ENCODE results near the gene KLF16.
A peak's percentile ranks its signal among the peaks of the same experiment; 100 is the strongest.

KLF16 gene

DNA sequence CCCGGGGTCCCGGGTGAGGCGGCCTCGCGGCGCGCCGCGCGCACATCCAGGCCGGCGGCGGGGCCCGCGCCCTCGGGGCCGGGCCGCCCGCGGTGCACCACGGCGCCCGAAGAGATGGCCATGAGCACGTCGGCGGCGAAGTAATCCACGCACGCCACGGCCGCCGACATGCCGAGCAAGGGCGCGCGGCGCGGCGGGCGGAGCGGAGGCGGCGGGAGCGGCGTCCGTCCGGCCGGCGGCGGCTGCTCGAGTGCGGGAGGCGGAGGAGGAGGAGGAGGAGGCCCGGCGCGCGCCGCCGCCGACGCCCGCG, at the start of gene KLF16:
Gene KLF16, minus strand, starts transcription at position 252 of the 310 bp plus-strand sequence. Its CDS starts 82 bp downstream, at position 170.
- H3K27me3 Mint-ChIP-seq, result no peaks in the 10 kb centered on the region
- peak within 1 kb of the TSS; percentile 96 for H3K27ac Mint-ChIP-seq
- H3K4me1 Mint-ChIP-seq (ENCODE audit: low read depth), result peaks cover 47% of the 10 kb centered on the region
- no peak for DNase-seq
- H3K36me3 Mint-ChIP-seq (ENCODE audit: low read depth), result peaks cover 31% of the 10 kb centered on the region
- no peaks in the 10 kb centered on the region for H3K9me3 Mint-ChIP-seq
- peak within 1 kb of the TSS; percentile 95 for H3K4me3 Mint-ChIP-seq

DNA sequence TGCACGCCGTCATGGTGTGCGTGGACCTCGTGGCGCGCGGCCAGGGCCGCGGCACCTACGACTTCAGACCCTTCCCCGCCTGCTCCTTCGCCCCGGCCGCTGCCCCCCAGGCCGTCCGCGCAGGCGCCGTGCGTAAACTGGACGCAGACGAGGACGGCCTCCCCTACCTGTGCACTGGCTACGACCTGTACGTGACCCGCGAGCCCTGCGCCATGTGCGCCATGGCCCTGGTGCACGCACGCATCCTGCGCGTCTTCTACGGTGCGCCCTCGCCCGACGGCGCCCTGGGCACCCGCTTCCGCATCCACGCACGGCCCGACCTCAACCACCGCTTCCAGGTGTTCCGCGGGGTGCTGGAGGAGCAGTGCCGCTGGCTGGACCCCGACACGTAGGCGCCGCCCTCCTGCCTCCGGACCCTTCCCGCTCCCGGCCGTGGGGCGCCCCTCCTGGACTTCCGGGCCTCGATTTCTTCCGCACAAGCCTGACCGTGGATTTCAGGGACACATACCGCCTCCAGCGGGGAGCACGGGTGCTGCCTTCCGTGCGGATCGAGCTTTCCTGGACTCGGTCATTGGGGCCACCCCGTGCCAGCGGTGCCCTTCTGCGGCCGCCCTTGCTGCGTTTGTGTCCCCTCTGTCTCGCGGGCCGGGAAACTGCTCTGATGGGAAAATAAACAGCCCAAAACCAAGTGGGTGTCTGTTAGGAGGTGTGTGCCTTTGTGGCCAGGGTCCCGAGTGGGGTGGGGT, 49.6 kb upstream of the KLF16 start:
- Mint-ChIP-seq H3K4me1 (ENCODE audit: low read depth) (peaks cover 42% of the 10 kb centered on the region), H3K27ac (peak overlapping the region; percentile 40), H3K9me3 (no peaks in the 10 kb centered on the region), H3K4me3 (no peak overlapping the region), H3K27me3 (no peaks in the 10 kb centered on the region), H3K36me3 (ENCODE audit: low read depth) (peaks cover 44% of the 10 kb centered on the region)
- DNase-seq, result no peak

DNA sequence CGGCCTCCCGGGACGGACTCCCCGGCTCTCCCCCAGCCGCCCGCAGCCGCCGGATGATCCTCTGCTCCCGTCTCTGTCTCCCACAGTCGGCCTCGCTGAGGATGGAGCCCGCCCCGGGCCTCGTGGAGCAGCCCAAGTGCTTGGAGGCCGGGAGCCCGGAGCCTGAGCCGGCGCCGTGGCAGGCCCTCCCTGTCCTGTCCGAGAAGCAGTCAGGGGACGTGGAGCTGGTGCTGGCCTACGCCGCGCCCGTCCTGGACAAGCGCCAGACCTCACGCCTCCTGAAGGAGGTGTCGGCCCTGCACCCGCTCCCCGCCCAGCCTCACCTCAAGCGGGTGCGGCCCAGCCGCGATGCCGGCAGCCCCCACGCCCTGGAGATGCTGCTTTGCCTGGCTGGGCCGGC, 48.6 kb upstream of the KLF16 start:
- Mint-ChIP-seq H3K36me3 (ENCODE audit: low read depth) (peaks cover 40% of the 10 kb centered on the region), H3K4me1 (ENCODE audit: low read depth) (peaks cover 48% of the 10 kb centered on the region)

DNA sequence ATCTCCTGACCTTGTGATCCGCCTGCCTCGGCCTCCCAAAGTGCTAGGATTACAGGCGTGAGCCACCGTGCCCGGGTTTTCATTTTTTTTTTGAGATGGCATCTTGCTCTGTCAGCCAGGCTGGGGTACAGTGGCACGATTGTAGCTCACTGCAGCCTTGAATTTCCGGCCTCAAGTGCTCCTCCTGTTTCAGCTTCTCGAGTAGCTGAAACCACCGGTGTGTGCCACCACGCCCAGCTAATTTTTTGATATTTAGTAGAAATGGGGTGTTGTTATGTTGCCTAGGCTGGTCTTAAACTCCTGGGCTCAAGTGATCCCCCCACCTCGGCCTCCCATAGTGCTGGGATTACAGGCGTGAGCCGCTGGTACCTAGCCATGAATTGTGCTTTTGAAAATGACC, 47.7 kb upstream of the KLF16 start:
- peaks cover 37% of the 10 kb centered on the region for H3K36me3 Mint-ChIP-seq (ENCODE audit: low read depth)
- H3K4me3 Mint-ChIP-seq, result peak overlapping the region; percentile 61
- peak; percentile 49 for DNase-seq
- H3K4me1 Mint-ChIP-seq (ENCODE audit: low read depth), result peaks cover 48% of the 10 kb centered on the region
- H3K9me3 Mint-ChIP-seq, result no peaks in the 10 kb centered on the region
- no peaks in the 10 kb centered on the region for H3K27me3 Mint-ChIP-seq
- H3K27ac Mint-ChIP-seq, result peak overlapping the region; percentile 86

More for the DNA sequence above, 48.6 kb upstream of the KLF16 start:
- DNase-seq, result no peak
- Mint-ChIP-seq H3K27ac (peak overlapping the region; percentile 29), H3K27me3 (no peaks in the 10 kb centered on the region), H3K9me3 (no peaks in the 10 kb centered on the region), H3K4me3 (no peak overlapping the region)

DNA sequence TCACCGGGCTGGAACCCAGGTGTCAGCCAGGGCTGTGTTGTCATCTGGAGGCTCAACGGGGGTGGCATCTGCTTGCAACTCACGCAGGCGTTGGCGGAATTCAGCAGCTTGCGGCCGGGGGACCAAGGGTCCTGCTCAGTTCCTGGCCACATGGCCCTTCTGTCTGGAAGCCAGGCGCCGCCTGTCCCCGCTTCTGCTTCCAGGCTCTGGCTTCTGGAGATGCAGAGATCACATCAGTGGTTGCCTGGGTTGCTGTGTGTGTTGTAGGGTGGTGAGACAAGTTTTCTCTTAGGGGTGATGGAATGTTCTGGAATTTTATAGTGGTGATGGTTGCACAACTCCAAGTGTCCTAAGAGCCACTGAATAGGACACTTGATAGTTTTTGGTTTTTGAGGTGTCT, 46.8 kb upstream of the KLF16 start:
- H3K4me3 Mint-ChIP-seq, result peak overlapping the region; percentile 13
- peaks cover 54% of the 10 kb centered on the region for H3K4me1 Mint-ChIP-seq (ENCODE audit: low read depth)
- peaks cover 39% of the 10 kb centered on the region for H3K36me3 Mint-ChIP-seq (ENCODE audit: low read depth)
- no peaks in the 10 kb centered on the region for H3K9me3 Mint-ChIP-seq
- no peaks in the 10 kb centered on the region for H3K27me3 Mint-ChIP-seq
- H3K27ac Mint-ChIP-seq, result peak overlapping the region; percentile 86
- DNase-seq, result no peak

DNA sequence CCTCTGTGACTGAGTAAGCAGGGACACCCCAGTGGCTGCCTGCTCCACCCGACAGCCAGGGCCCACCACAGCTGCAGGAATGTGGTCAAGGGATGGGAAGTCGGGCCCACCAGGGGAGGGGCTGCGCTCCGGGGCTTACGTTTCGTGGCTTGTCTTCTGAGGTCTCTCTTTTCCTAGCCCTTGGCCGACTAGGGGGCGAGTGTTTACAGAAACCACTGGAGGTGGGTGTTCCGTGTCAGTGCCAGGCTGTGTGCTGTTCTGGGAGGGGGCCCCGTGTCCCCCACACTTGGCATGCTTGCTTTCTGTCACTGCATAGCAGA, 46.3 kb upstream of the KLF16 start:
- Mint-ChIP-seq H3K36me3 (ENCODE audit: low read depth) (peaks cover 36% of the 10 kb centered on the region), H3K27ac (peak overlapping the region; percentile 86), H3K4me1 (ENCODE audit: low read depth) (peaks cover 57% of the 10 kb centered on the region), H3K27me3 (no peaks in the 10 kb centered on the region), H3K4me3 (peak overlapping the region; percentile 49), H3K9me3 (no peaks in the 10 kb centered on the region)
- no peak for DNase-seq

DNA sequence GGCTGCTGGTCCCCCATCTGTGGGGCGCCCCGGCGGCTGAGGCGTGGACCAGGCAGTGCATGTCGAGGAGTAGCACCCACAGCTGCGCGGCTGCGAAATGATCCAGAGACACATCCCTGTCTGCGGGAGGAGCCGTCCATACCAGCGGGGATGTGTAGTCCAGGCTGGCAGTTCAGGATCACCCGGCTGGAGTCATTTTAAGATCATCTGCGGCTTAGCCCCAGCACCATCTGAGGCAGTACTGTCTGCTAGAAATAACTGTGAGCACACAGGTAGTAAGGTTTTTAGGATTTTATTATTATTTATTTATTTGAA, 44.9 kb upstream of the KLF16 start:
- H3K27me3 Mint-ChIP-seq, result no peaks in the 10 kb centered on the region
- DNase-seq, result no peak
- H3K4me1 Mint-ChIP-seq (ENCODE audit: low read depth), result peaks cover 62% of the 10 kb centered on the region
- no peak overlapping the region for H3K27ac Mint-ChIP-seq
- H3K4me3 Mint-ChIP-seq, result no peak overlapping the region
- peaks cover 30% of the 10 kb centered on the region for H3K36me3 Mint-ChIP-seq (ENCODE audit: low read depth)
- no peaks in the 10 kb centered on the region for H3K9me3 Mint-ChIP-seq

DNA sequence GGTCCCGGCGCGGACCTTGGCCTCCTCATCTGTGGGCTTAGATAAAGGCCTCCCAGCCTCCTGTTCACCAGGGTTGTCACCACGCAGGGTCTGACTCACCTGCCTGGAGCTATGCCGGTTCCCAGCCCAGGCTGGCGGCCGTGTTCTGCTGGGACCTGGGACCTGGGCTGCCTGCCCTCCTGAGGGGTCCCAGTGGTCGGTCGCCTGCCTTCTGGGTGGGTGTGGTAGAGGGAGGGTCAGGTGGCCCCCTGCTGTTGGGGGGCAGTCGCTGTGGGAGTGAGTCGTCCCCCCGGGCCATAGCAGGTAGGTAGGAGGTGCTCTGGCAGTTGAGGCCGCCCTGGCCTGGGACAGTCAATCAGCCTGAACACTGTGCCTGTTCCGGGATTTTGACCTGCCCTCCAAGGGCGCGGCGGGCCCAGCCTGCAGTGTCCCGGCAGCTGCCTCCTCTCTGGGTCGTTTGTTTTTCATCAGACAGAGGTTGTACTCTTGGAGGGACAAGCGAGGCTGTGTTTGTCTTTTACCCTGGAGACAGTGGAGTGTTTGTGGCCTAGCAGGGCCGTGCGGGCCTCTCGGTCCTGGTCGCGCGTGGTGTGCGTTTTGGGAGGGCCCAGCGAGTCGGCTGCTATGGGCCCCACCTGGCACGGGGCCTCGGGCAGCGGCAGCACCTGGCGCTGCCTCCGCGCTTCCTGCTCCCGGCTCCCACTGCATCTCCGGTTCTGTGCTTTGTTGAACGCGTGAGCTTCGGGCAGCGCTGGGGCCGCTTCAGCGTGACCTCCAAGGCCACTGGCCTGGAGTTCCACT, 44.4 kb upstream of the KLF16 start:
- H3K27ac Mint-ChIP-seq, result no peak overlapping the region
- no peaks in the 10 kb centered on the region for H3K27me3 Mint-ChIP-seq
- no peaks in the 10 kb centered on the region for H3K9me3 Mint-ChIP-seq
- H3K36me3 Mint-ChIP-seq (ENCODE audit: low read depth), result peaks cover 25% of the 10 kb centered on the region
- H3K4me3 Mint-ChIP-seq, result no peak overlapping the region
- H3K4me1 Mint-ChIP-seq (ENCODE audit: low read depth), result peaks cover 64% of the 10 kb centered on the region
- DNase-seq, result no peak

DNA sequence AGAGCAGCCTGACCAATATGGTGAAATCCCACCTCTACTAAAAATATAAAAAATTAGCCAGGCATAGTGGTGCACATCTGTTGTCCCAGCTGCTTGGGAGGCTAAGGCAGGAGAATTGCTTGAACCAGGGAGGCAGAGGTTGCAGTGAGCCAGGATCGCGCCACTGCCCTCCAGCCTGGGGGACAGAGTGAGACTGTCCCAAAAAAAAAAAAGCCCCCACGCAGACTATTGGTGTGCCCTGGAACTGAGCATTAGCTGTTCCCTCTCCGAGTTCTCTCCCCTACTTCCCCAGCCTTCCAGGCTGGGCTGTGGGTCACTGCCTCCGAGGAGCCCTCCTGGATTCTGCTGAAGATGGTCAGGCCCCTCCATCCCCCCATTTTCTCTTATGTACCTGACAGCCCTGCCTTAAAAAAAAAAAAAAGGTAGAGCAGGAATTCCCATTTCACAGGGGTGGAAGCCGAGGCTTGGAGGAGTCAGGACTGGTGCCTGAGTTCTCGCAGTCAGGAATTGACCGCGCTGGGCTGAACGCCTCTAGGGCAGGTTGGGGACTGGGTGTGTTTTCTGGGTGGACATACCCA, 43.7 kb upstream of the KLF16 start:
- DNase-seq, result no peak
- Mint-ChIP-seq H3K9me3 (no peaks in the 10 kb centered on the region), H3K4me3 (peak overlapping the region; percentile 45), H3K27me3 (no peaks in the 10 kb centered on the region), H3K27ac (peak overlapping the region; percentile 67), H3K4me1 (ENCODE audit: low read depth) (peaks cover 66% of the 10 kb centered on the region), H3K36me3 (ENCODE audit: low read depth) (peaks cover 24% of the 10 kb centered on the region)

DNA sequence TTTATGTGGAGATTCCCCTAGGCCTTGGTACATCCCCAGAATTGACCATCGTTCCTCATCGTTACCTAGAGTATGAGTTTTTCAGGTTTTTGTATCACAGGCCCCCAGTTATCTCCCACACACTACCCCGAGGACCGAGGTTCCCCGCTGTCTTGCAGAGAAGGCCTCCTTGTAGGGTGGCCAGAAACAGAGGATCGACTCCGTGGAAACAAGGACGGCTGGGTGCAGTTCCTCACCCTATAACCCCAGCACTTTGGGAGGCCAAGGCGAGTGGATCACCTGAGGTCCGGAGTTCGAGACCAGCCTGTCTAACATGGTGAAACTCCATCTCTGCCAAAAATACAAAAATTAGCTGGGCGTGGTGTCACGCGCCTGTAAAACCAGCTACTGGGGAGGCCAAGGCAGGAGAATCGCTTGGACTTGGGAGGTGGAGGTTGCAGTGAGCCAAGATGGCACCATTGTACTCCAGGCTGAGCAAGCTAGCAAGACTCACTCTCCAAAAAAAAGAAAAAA, 42.5 kb upstream of the KLF16 start:
- Mint-ChIP-seq H3K27ac (peak overlapping the region; percentile 95), H3K36me3 (ENCODE audit: low read depth) (peaks cover 23% of the 10 kb centered on the region), H3K4me1 (ENCODE audit: low read depth) (peaks cover 60% of the 10 kb centered on the region), H3K9me3 (no peaks in the 10 kb centered on the region), H3K27me3 (no peaks in the 10 kb centered on the region), H3K4me3 (peak overlapping the region; percentile 89)
- no peak for DNase-seq

DNA sequence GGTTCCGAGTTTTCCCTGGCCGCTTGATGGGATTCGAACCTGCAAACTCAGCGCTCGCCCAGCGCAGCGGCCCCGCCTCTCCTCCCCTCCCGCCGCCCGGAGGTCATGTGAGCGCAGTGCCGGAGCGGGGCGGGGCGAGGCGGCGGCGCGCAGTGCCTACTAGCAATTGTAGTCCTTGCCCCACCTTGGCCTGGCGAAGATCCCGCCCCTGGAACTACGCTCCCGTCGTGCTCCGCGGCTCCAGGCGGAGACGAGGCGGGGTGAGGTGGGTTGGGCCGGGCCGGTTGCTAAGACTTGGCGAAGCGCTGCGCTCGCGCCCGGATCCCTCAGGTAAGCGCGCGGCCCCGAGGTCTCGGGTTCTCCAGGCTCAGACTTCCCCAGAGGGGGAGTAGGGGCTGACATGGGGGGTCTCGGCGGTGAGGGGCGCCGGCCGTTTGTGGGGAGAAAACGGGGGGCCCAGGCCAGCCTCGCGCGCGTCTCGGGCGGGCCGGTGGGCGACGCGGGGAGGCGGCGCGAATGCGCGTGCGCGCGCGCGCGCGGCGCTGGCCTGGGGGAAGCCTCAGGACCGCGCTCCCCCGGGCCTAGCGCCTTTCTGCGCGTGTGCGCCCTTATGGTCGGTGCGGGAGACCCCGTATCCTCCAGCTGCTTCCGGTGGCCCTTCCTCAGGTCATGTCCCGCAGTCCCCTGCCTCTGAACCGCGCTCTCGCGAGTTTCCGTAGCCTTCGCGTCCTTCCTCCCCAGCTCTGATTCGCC, 41.9 kb upstream of the KLF16 start, which contains the start of the genes ADAT3 and SCAMP4:
Gene ADAT3, plus strand, starts transcription at position 290 of the 753 bp plus-strand sequence. CDS start 6,649 bp downstream, outside the sequence.
Gene SCAMP4, plus strand, starts transcription at position 290 of the 753 bp plus-strand sequence. CDS start 9,621 bp downstream, outside the sequence.
- H3K27me3 Mint-ChIP-seq, result no peaks in the 10 kb centered on the region
- peak within 1 kb of the TSS; percentile 89 for H3K4me3 Mint-ChIP-seq
- peak; percentile 98 for DNase-seq
- peaks cover 56% of the 10 kb centered on the region for H3K4me1 Mint-ChIP-seq (ENCODE audit: low read depth)
- H3K27ac Mint-ChIP-seq, result peak within 1 kb of the TSS; percentile 95
- no peaks in the 10 kb centered on the region for H3K9me3 Mint-ChIP-seq
- H3K36me3 Mint-ChIP-seq (ENCODE audit: low read depth), result peaks cover 21% of the 10 kb centered on the region

DNA sequence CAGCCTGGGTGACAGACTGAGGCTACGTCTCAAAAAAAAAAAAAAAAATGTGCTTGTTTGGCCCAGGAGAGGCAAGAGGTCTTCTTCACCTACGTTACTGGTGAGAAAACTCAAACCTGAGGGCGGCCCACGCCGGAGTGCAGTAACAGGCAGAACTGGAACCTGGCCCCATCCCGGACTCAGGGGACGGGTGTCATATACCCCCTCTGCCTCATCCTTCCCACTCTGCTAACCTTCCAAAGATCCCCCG, 41.4 kb upstream of the KLF16 start:
- Mint-ChIP-seq H3K9me3 (no peaks in the 10 kb centered on the region), H3K27ac (peak overlapping the region; percentile 87), H3K4me1 (ENCODE audit: low read depth) (peaks cover 51% of the 10 kb centered on the region)

DNA sequence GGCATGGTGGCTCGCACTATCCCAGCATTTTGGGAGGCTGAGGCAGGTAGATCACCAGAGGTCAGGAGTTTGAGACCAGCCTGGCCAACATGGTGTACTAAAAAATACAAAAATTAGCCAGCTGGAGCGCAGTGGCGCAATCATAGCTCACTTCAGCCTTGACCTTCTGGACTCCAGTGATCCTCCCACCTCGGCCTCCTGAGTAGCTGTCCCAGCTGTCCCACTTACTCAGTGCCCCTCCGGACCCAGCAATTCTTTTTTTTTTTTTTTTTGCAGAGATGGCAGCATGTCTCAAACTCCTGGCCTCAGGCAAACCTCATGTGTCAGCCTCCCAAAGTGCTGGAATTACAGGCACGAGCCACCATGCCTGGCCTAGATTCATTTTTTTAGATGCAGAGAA, 39.5 kb upstream of the KLF16 start:
- Mint-ChIP-seq H3K9me3 (no peaks in the 10 kb centered on the region), H3K4me1 (ENCODE audit: low read depth) (peaks cover 35% of the 10 kb centered on the region), H3K4me3 (no peak overlapping the region), H3K36me3 (ENCODE audit: low read depth) (peaks cover 10% of the 10 kb centered on the region), H3K27ac (peak overlapping the region; percentile 78), H3K27me3 (no peaks in the 10 kb centered on the region)
- no peak for DNase-seq

More for the DNA sequence above, 41.4 kb upstream of the KLF16 start:
- Mint-ChIP-seq H3K36me3 (ENCODE audit: low read depth) (peaks cover 18% of the 10 kb centered on the region), H3K27me3 (no peaks in the 10 kb centered on the region), H3K4me3 (peak overlapping the region; percentile 89)
- no peak for DNase-seq

DNA sequence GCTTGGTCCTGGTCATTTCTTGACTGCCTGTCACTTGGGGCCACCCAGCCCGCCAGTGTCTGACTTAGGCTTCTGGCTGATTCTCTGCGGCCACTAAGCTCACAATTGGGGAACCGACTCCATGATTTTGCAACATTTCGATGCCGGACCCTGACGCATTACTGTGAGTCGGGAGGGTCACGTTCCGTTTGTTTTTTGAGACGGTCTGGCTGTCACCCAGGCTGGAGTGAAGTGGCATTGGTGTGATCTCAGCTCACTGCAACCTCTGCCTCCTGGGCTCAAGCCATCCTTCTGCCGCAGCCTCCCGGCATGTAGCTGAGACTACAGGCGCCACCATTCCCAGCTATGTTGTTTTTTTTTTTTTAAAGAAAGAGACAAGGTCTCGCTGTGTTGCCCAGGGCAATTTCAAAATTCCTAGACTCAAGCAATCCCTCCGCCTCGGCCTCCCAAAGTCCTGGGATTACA, 38.6 kb upstream of the KLF16 start:
- DNase-seq, result no peak
- H3K4me1 Mint-ChIP-seq (ENCODE audit: low read depth), result peaks cover 37% of the 10 kb centered on the region

More for the DNA sequence above, 38.6 kb upstream of the KLF16 start:
- Mint-ChIP-seq H3K9me3 (no peaks in the 10 kb centered on the region), H3K27me3 (no peaks in the 10 kb centered on the region), H3K27ac (no peak overlapping the region), H3K36me3 (ENCODE audit: low read depth) (peaks cover 7% of the 10 kb centered on the region), H3K4me3 (no peak overlapping the region)

All from activated T-cell treated with anti-CD3 and anti-CD28 coated beads, Interleukin-2, amount 50 U/mL, for 24 hours (primary cell).